HG02870 (cell line): Measurements from ENCODE around the gene GORASP1.

ENCODE experiments used
- ATAC-seq: cut with Tn5 transposase; IDR thresholded peaks from one replicate; pipeline ENCODE4 v1.9.1; 2021; ENCODE audit warnings: mild to moderate bottlenecking, moderate library complexity; ENCODE audit not compliant: unreplicated experiment

Gene GORASP1

GRCh38 chr3:39141171-39141995 is 34.0 kb upstream of the GORASP1 start:
- ATAC-seq: no peak

GRCh38 chr3:39140341-39140971 is 33.0 kb upstream of the GORASP1 start:
- no peak for ATAC-seq

GRCh38 chr3:39139442-39139841 is 32.0 kb upstream of the GORASP1 start:
- no peak for ATAC-seq

- no peak for ATAC-seq
Measured at GRCh38 chr3:39138804-39139415, 31.5 kb upstream of the GORASP1 start.

GRCh38 chr3:39137991-39138803 is 30.8 kb upstream of the GORASP1 start:
- no peak for ATAC-seq

- no peak for ATAC-seq
Measured at GRCh38 chr3:39137435-39137936, 30.1 kb upstream of the GORASP1 start.

GRCh38 chr3:39136533-39137434 is 29.4 kb upstream of the GORASP1 start:
- no peak for ATAC-seq

GRCh38 chr3:39135170-39135805 is 27.9 kb upstream of the GORASP1 start:
- ATAC-seq: no peak

- no peak for ATAC-seq
Measured at GRCh38 chr3:39134305-39134704, 26.9 kb upstream of the GORASP1 start.

GRCh38 chr3:39133822-39134221 is 26.4 kb upstream of the GORASP1 start:
- ATAC-seq: no peak

GRCh38 chr3:39133093-39133490 is 25.7 kb upstream of the GORASP1 start:
- no peak for ATAC-seq

- ATAC-seq: no peak
Measured at GRCh38 chr3:39132096-39133092, 25.0 kb upstream of the GORASP1 start.

GRCh38 chr3:39130693-39131265 is 23.4 kb upstream of the GORASP1 start:
- ATAC-seq: no peak

- ATAC-seq: no peak
Measured at GRCh38 chr3:39130026-39130425, 22.6 kb upstream of the GORASP1 start.

- no peak for ATAC-seq
Measured at GRCh38 chr3:39128951-39129350, 21.5 kb upstream of the GORASP1 start.

- no peak for ATAC-seq
Measured at GRCh38 chr3:39127908-39128304, 20.5 kb upstream of the GORASP1 start.

- ATAC-seq: no peak
Measured at GRCh38 chr3:39127269-39127907, 20.0 kb upstream of the GORASP1 start.
